Islet of Langerhans (tissue), 1 donor: ENCODE measurements around the gene ITPKB.
"Not testable (repeated sequence)": the region's sequence is repeated elsewhere in the genome, so short reads cannot be mapped to it uniquely, and the experiment has no call there.

ENCODE experiments used
- FAIRE-seq: peaks from one replicate; lab custom pipeline; 2011; peaks lifted over from hg19 to GRCh38; lab: Jason Lieb, UNC

ITPKB gene

GRCh38 chr1:226599636-226600238 is 139.3 kb downstream of the ITPKB start:
- no peak for FAIRE-seq

GRCh38 chr1:226598955-226599354 is 140.1 kb downstream of the ITPKB start:
- FAIRE-seq = not testable (repeated sequence)

- no peak for FAIRE-seq
These were observed 140.6 kb downstream of the ITPKB start for GRCh38 chr1:226598455-226598849.

GRCh38 chr1:226597616-226598454 is 141.2 kb downstream of the ITPKB start:
- no peak for FAIRE-seq

GRCh38 chr1:226596531-226597165 is 142.4 kb downstream of the ITPKB start:
- FAIRE-seq = no peak

GRCh38 chr1:226593541-226593940 is 145.5 kb downstream of the ITPKB start:
- no peak for FAIRE-seq

- FAIRE-seq = no peak
These were observed 148.5 kb downstream of the ITPKB start for GRCh38 chr1:226590614-226591013.

GRCh38 chr1:226589008-226589733 is 149.9 kb downstream of the ITPKB start:
- FAIRE-seq = no peak

- no peak for FAIRE-seq
These were observed 150.6 kb downstream of the ITPKB start for GRCh38 chr1:226588484-226588883.

GRCh38 chr1:226586650-226587422 is 152.2 kb downstream of the ITPKB start:
- no peak for FAIRE-seq

- no peak for FAIRE-seq
These were observed 153.0 kb downstream of the ITPKB start for GRCh38 chr1:226586116-226586515.

- no peak for FAIRE-seq
These were observed 154.9 kb downstream of the ITPKB start for GRCh38 chr1:226584164-226584563.

GRCh38 chr1:226582966-226583365 is 156.1 kb downstream of the ITPKB start:
- FAIRE-seq = no peak
